Body of pancreas (tissue), 4 donors: ENCODE measurements around the gene DHX58. TPM values are rescaled to one million over a fixed set of nuclear protein-coding genes. Genes with fewer than 3 reads are reported as not detected.

Experiments used
- ATAC-seq: fragments of 150-250 bp; one replicate; pipeline ENCODE4 v1.9.1; 2016
- DNase-seq, 4 donors: peaks; one replicate each; pipeline ENCODE4 v3.0.0-alpha.2; 2019
- H3K27ac ChIP-seq, 4 donors: fragments of 200-600 bp; sonication (generic); 1 replicate in 3 of 4; 2 replicates in 1 of 4; pipeline versions ENCODE4 v1.5.1 to v1.6.1; 2016 to 2019; ENCODE audit warnings: mild to moderate bottlenecking in 1 of 4, mixed read lengths in 1 of 4, moderate library complexity in 1 of 4
- H3K27me3 ChIP-seq, 2 donors: fragments of 200-600 bp; sonication (generic); one replicate each; pipeline ENCODE4 v1.6.0; 2016; ENCODE audit warnings: mild to moderate bottlenecking in 1 of 2
- H3K36me3 ChIP-seq, 2 donors: fragments of 200-600 bp; sonication (generic); replicated peaks in 1 of 2; 2 replicates each; pipeline ENCODE4 v1.5.1; 2016; ENCODE audit warnings: low read depth in 2 of 2; ENCODE audit not compliant: insufficient read depth in 1 of 2
- H3K4me1 ChIP-seq: fragments of 200-600 bp; sonication (generic); one replicate; pipeline ENCODE4 v1.6.0; 2016
- H3K4me3 ChIP-seq, 2 donors: fragments of 200-600 bp; sonication (generic); 1 replicate in 1 of 2; 2 replicates in 1 of 2; pipeline ENCODE4 v1.5.1; 2016 to 2019
- H3K9me3 ChIP-seq, 3 donors: fragments of 200-600 bp; sonication (generic); 1 replicate in 2 of 3; 2 replicates in 1 of 3; pipeline ENCODE4 v1.5.1; 2016
- POLR2A ChIP-seq, 3 donors: fragments of 450-650 bp; IDR thresholded peaks; one replicate each; pipeline ENCODE4 v1.6.1; 2016; ENCODE audit warnings: antibody characterized with exemption in 3 of 3, mild to moderate bottlenecking in 2 of 3
- WGBS, 2 donors: methylation state at CpG; one replicate each; pipeline ENCODE4 v1.1.5; 2017; 5-methylcytosine and 5-hydroxymethylcytosine counted together
- intact Hi-C: fragments of 100-400 bp; cut with DNase I; formaldehyde crosslinking; loops from one replicate; pipeline ENCODE4 v1.15.1; 2023
- total RNA-seq, 2 donors: library from RNA; depleted of rRNA; stranded (reverse); fragments of >200 nt; gene quantifications; one replicate each; pipeline ENCODE4 v1.1.0, GENCODE V29; 2016
- TF ChIP-seq, protein P1 (sequence below), 7 experiments: fragments of 450-650 bp in 4 of 7; fragments of 200-600 bp in 3 of 7; sonication (generic) in 3 of 7; IDR thresholded peaks; one replicate each; pipeline ENCODE4 v1.5.1; 2016 to 2019; ENCODE audit warnings: antibody characterized with exemption in 7 of 7

DHX58 gene
- total RNA-seq, 2 donors from 2014 or later: 5.7 to 19.1 TPM

DNA sequence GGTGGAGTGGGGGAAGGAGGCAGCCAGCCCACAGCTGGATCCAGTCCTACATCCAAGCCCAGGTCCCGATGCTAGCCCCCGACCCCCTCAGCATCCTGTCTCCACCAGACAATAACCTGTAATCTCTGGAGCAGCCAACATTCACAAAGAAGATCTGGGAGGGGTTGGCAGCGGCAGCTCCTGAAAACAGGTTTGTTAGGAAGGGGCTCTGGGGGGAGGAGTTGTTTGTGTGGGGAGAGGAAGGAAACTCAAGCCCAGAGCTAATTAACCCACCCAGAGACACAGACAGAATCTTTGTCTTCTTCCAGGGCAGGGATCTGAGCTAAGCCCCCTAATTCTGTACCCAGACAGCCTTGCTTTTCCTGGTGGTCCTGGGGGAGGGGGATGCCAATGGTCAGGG is 57.5 kb downstream of the DHX58 start:
- no peaks in the 10 kb centered on the region for H3K9me3 ChIP-seq
- H3K27ac ChIP-seq: no peak overlapping the region
- no peaks in the 10 kb centered on the region for H3K27me3 ChIP-seq
- H3K4me3 ChIP-seq: no peak overlapping the region
- WGBS, 2 donors: 41 to 45% methylated on average over 3 of the region's 3 CpGs
- peaks cover 7% of the 10 kb centered on the region for H3K4me1 ChIP-seq
- H3K36me3 ChIP-seq: no peaks in the 10 kb centered on the region
- TF ChIP-seq, protein P1, sequence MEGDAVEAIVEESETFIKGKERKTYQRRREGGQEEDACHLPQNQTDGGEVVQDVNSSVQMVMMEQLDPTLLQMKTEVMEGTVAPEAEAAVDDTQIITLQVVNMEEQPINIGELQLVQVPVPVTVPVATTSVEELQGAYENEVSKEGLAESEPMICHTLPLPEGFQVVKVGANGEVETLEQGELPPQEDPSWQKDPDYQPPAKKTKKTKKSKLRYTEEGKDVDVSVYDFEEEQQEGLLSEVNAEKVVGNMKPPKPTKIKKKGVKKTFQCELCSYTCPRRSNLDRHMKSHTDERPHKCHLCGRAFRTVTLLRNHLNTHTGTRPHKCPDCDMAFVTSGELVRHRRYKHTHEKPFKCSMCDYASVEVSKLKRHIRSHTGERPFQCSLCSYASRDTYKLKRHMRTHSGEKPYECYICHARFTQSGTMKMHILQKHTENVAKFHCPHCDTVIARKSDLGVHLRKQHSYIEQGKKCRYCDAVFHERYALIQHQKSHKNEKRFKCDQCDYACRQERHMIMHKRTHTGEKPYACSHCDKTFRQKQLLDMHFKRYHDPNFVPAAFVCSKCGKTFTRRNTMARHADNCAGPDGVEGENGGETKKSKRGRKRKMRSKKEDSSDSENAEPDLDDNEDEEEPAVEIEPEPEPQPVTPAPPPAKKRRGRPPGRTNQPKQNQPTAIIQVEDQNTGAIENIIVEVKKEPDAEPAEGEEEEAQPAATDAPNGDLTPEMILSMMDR (IDR thresholded peaks at IDR 0.05): no peak
- no peak for TF ChIP-seq POLR2A (IDR thresholded peaks at IDR 0.05)
- DNase-seq (no peak), ATAC-seq (no peak)
- intact Hi-C loops: no loop called here

DNA sequence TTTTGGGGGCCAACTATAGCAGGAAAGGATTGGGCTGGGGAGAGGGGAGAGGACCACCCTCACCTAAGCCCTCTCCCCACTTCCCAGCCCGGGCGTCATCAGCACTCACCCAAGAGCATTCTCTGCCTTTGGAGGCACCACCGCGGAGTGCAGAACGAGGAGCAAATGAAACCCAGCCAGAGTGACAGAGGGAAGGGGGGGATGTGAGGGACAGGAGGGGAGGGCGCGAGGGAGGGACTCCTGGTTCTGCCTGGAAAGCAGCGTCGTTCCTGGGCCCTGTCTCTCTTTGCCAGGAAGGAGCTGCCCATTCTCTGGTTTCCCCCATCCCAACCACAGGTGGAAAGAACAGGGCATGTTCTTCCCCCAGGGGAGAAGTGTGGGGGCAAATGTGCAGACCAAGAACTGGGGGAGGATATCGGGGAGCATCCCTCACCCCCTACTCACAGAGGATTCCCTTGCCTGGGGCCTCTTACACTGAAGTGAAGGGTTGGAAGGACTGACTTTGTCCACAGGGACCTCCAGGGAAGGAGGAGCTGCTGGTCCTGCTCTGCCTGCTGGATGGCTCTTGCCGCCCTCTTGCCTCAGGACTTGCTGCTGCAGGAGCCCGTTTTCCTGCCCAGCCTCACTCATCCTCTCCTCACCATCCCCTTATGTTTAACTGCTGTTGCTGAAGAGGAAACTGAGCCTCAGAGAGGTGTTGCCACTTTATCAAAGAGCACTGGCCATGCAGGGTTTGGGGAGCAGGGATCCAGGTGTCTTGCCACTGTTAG is 58.6 kb downstream of the DHX58 start:
- DNase-seq (no peak), ATAC-seq (no peak)
- intact Hi-C loops: no loop called here
- Histone ChIP-seq H3K4me3 (no peak overlapping the region), H3K27ac (no peak overlapping the region), H3K27me3 (no peaks in the 10 kb centered on the region), H3K9me3 (no peaks in the 10 kb centered on the region), H3K4me1 (peaks cover 18% of the 10 kb centered on the region), H3K36me3 (no peaks in the 10 kb centered on the region)
- no peak for TF ChIP-seq POLR2A (IDR thresholded peaks at IDR 0.05)
- TF ChIP-seq, protein P1 (IDR thresholded peaks at IDR 0.05): no peak
- WGBS, 2 donors: 44 to 66% methylated on average over 10 to 12 of the region's 12 CpGs

DNA sequence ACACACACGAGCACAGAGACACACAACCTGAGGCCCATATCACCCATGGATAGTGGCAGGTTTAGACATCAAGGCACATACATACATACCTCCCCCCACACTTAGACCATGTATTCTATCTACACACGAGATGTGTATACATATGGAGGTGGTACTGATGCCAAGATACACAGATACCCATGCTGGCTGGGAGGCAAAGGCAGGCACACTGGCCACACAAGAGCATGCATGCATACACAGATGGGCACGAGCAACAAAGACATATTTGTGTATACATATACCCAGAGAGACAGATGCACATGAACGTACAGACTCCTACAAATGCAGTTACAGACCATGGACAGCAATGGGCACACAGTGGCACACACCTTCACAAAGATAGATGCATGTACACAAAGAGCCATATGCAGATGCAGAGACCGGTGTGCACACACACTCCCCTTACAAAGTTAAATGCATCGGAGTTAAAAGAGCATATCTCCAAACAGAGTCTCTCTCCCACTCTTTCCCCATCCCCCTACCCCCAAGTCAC is 60.1 kb downstream of the DHX58 start:
- intact Hi-C loops: no loop called here
- DNase-seq (no peak), ATAC-seq (no peak)
- H3K4me1 ChIP-seq: peaks cover 23% of the 10 kb centered on the region
- no peaks in the 10 kb centered on the region for H3K9me3 ChIP-seq
- H3K4me3 ChIP-seq: no peak overlapping the region
- H3K27ac ChIP-seq: no peak overlapping the region
- no peaks in the 10 kb centered on the region for H3K36me3 ChIP-seq
- no peaks in the 10 kb centered on the region for H3K27me3 ChIP-seq
- TF ChIP-seq, protein P1 (IDR thresholded peaks at IDR 0.05): no peak
- TF ChIP-seq POLR2A (IDR thresholded peaks at IDR 0.05): no peak
- 64 to 75% methylated on average over 6 of the region's 6 CpGs for WGBS, 2 donors

DNA sequence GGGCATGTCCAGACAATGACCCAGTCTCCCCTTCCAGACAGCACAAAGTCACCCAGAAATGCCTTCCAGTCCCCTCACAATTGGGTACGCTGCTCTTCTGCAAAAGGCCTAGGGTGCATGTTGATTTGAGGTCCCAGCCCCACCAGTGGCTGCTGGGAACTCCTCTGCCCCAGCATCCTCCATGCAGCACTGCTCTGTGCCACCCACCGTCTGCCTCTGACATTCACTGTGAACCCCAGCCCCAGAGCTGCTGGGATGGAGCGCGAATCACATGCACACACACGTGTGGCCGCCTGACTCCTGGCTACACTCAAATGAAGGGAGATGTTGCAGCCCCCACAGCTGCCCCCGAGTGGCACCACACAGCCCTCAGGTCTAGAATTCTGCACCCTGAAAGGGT is 60.9 kb downstream of the DHX58 start:
- TF ChIP-seq, protein P1 (IDR thresholded peaks at IDR 0.05): no peak
- TF ChIP-seq POLR2A (IDR thresholded peaks at IDR 0.05): no peak
- Histone ChIP-seq H3K4me1 (peaks cover 23% of the 10 kb centered on the region), H3K36me3 (no peaks in the 10 kb centered on the region), H3K4me3 (no peak overlapping the region), H3K27me3 (no peaks in the 10 kb centered on the region), H3K27ac (no peak overlapping the region), H3K9me3 (no peaks in the 10 kb centered on the region)
- ATAC-seq (no peak), DNase-seq (no peak)
- intact Hi-C loops: no loop called here
- 80 to 94% methylated on average over 1 to 7 of the region's 7 CpGs for WGBS, 2 donors

Other genes with a start within 250 kb of the DHX58 start
- gene KLHL11, start 247.3 kb downstream of the DHX58 start, total RNA-seq: 10 to 100 TPM; 15.2 to 16.3 TPM
- 10 to 100 TPM; 39.2 to 59.0 TPM for gene ACLY, start 193.8 kb downstream of the DHX58 start, total RNA-seq
- under 1 TPM; 0.26 to 0.66 TPM for gene ODAD4, start 182.1 kb downstream of the DHX58 start, total RNA-seq
- 10 to 100 TPM; 36.3 to 70.2 TPM for gene CNP, start 145.9 kb downstream of the DHX58 start, total RNA-seq
- gene DNAJC7, start 95.3 kb downstream of the DHX58 start, total RNA-seq: 10 to 100 TPM; 32.4 to 43.5 TPM
- 10 to 100 TPM; 17.1 to 19.2 TPM for gene NKIRAS2, start 92.6 kb downstream of the DHX58 start, total RNA-seq
- 1 to 10 TPM; 1.6 to 4.4 TPM for gene C17orf113, start 62.1 kb downstream of the DHX58 start, total RNA-seq
- 1 to 10 TPM in 1 of 2 donors, not detected in 1; 1.3 TPM for gene ZNF385C, start 14.2 kb downstream of the DHX58 start, total RNA-seq
- 10 to 100 TPM; 50.6 to 58.7 TPM for gene KAT2A, start 8.7 kb upstream of the DHX58 start, total RNA-seq
- gene HSPB9, start 10.1 kb upstream of the DHX58 start, total RNA-seq: 1 to 10 TPM in 1 of 2 donors, not detected in 1; 1.8 TPM
- 10 to 100 TPM; 21.1 to 37.1 TPM for gene RAB5C, start 42.3 kb upstream of the DHX58 start, total RNA-seq
- gene KCNH4, start 68.4 kb upstream of the DHX58 start, total RNA-seq: not detected
- gene HCRT, start 72.7 kb upstream of the DHX58 start, total RNA-seq: not detected
- gene GHDC, start 81.8 kb upstream of the DHX58 start, total RNA-seq: 10 to 100 TPM; 35.8 to 42.2 TPM
- 10 to 100 TPM; 35.3 TPM for gene STAT5B, start 163.7 kb upstream of the DHX58 start, total RNA-seq
- gene STAT5A, start 175.8 kb upstream of the DHX58 start, total RNA-seq: 10 to 100 TPM; 25.2 to 52.1 TPM